Subcutaneous abdominal adipose tissue (tissue), 5 donors: ENCODE data around the gene SRBD1.

Experiments used
- H3K27ac ChIP-seq: one replicate; pipeline ENCODE4 v1.7.0; 2013; ENCODE audit warnings: low read depth, mild to moderate bottlenecking, inconsistent platforms, low read length, moderate library complexity
- H3K27me3 ChIP-seq, 5 donors: one replicate each; pipeline ENCODE4 v1.7.0; 2013; ENCODE audit warnings: low read length in 5 of 5, inconsistent platforms in 1 of 5; ENCODE audit not compliant: control insufficient read depth in 5 of 5, insufficient read depth in 4 of 5
- H3K36me3 ChIP-seq, 5 donors: one replicate each; pipeline ENCODE4 v1.7.0; 2013; ENCODE audit warnings: low read length in 5 of 5; ENCODE audit not compliant: control insufficient read depth in 5 of 5, insufficient read depth in 5 of 5
- H3K4me1 ChIP-seq, 5 donors: one replicate each; pipeline ENCODE4 v1.7.0; 2013; ENCODE audit warnings: low read length in 5 of 5, mild to moderate bottlenecking in 3 of 5, moderate library complexity in 1 of 5; ENCODE audit not compliant: control insufficient read depth in 5 of 5, insufficient read depth in 5 of 5
- H3K4me3 ChIP-seq, 5 donors: one replicate each; pipeline ENCODE4 v1.7.0; 2013; ENCODE audit warnings: low read length in 5 of 5, low read depth in 1 of 5
- H3K9ac ChIP-seq, 5 donors: one replicate each; pipeline ENCODE4 v1.7.0; 2013; ENCODE audit warnings: low read length in 5 of 5, mild to moderate bottlenecking in 4 of 5, moderate library complexity in 3 of 5
- H3K9me3 ChIP-seq, 5 donors: one replicate each; pipeline ENCODE4 v1.7.0; 2013; ENCODE audit warnings: low read length in 5 of 5; ENCODE audit not compliant: control insufficient read depth in 5 of 5
- donor health status: healthy.
- donor health status: healthy.
- donor health status: healthy.
- donor health status: healthy.
- donor health status: healthy.

SRBD1 gene

DNA sequence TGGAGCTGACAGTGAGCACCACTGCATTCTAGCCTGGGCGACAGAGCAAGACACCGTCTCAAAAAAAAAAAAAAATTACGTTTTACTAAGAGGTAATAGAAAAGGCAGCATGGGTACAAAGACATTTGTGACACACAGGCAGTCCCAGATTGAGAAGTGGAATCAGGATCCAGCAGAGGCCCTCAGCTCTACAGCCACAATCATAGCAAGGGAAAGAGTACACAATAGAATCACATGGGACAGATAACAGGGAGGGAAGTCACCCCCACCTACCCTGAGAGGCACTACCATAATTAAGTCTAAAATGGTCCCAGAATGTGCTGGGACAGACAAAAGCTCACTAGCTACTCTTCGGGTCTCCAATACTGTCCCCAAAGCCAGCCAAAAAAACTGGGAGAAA is 12.5 kb downstream of the SRBD1 start:
- Histone ChIP-seq H3K4me3 (no peak overlapping the region), H3K36me3 (peaks cover 18 to 41% (median 31%) of the 10 kb centered on the region in 5 donors), H3K27ac (no peak overlapping the region), H3K9ac (no peak overlapping the region), H3K9me3 (no peaks in the 10 kb centered on the region), H3K27me3 (no peaks in the 10 kb centered on the region), H3K4me1 (peaks cover 0 to 14% (median 12%) of the 10 kb centered on the region in 5 donors)

DNA sequence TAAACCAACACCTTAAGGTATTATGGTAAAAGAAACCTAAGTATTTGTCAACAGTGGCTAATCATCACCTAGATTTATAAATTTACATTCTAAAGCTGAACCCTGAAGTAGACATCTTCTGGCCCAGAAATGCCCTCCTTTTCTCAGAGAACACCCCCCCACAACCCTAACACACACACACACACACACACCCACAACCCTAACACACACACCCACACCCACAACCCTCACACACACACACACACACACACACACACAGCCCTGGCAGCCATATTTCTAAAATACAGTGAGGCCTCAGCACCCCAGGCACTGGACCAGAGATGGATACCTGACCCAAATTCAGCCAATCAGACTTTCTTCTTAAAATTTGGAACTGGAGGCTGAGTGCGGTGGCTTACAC is 14.3 kb downstream of the SRBD1 start:
- Histone ChIP-seq H3K27me3 (no peaks in the 10 kb centered on the region), H3K4me3 (no peak overlapping the region), H3K9me3 (no peaks in the 10 kb centered on the region), H3K27ac (no peak overlapping the region), H3K36me3 (peaks cover 20 to 39% (median 27%) of the 10 kb centered on the region in 5 donors), H3K9ac (no peak overlapping the region), H3K4me1 (peaks cover 0 to 19% (median 12%) of the 10 kb centered on the region in 5 donors)

DNA sequence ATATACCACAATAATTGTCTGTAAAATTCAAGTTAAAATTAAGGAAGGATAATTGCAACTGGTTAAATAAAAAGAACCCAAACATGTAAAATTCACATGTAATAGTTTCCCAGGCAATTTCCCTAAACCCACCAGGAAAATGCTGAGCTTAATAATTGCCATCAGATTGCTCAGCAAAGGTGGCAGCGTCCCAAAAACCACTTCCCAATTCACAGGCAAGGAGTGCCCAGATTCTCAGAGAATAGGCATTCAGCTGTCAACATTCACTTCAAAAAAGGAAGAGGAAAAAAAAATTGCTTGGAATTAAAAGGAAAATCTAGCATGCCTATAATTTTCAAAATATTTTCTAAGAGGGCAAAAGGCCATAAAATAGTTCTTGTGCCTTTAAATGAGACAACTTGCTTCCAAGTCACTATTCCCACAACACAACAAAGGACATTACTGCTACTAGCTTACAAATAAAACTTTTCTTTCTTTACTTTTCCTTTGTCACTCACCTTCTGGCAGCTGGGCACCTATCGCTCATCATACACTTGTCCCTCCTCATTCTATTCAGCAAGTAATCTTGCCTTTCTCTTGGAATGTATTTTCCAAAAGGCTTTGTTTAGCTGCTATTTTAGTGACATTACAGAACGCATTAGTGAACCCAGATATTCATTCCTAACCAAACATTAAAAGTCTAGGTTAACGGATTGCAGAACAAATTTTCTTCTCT is 15.2 kb downstream of the SRBD1 start:
- H3K27me3 ChIP-seq, result no peaks in the 10 kb centered on the region
- no peak overlapping the region for H3K27ac ChIP-seq
- no peaks in the 10 kb centered on the region for H3K9me3 ChIP-seq
- peaks cover 13 to 30% (median 18%) of the 10 kb centered on the region in 5 donors for H3K36me3 ChIP-seq
- H3K4me1 ChIP-seq, result peaks cover 0 to 19% (median 12%) of the 10 kb centered on the region in 5 donors
- H3K9ac ChIP-seq, result peak overlapping the region in 1 of 5 donors; percentile 13
- no peak overlapping the region for H3K4me3 ChIP-seq

- Histone ChIP-seq H3K4me3 (no peak overlapping the region), H3K9me3 (no peaks in the 10 kb centered on the region)
These were observed 20.0 kb downstream of the SRBD1 start for GRCh38 chr2:45591073-45591472.

DNA sequence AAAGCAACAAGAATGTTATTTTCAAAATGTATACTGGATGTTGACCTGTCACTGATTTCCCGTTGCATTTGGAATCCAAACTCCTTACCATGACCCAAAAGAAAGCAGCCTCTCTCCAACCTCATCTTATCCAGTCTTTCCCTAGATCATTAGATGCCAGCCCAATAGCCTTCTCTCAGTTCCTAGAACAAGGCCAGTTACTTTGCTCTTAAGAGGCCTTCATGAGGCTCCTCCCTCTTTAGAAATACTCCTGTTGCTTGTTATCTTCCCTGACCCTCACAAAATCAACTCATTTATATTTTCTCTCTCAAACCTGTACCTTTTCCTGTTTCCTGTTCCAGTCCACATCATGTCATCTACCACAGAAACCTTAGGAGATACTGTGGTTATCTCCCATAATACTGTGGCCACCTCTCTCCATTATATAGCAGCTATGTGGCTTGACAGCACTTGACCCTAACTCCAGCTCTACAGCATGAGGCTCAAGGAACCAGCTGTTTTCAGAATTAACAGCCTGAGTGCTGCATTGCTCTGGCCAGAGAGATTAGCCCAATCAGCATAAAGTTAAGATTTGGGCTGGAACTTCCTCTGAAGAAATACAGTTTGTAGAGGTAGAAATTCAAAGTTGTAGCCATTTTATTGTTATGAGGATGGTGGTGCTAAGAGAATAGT is 22.8 kb downstream of the SRBD1 start:
- Histone ChIP-seq H3K9ac (no peak overlapping the region), H3K4me3 (no peak overlapping the region), H3K27me3 (no peaks in the 10 kb centered on the region), H3K9me3 (no peaks in the 10 kb centered on the region), H3K36me3 (peaks cover 0 to 3% (median 0%) of the 10 kb centered on the region in 5 donors), H3K27ac (no peak overlapping the region), H3K4me1 (peaks cover 0 to 5% (median 0%) of the 10 kb centered on the region in 5 donors)

More at GRCh38 chr2:45591073-45591472, 20.0 kb downstream of the SRBD1 start:
- H3K36me3 ChIP-seq, result peaks cover 0 to 3% (median 0%) of the 10 kb centered on the region in 5 donors
- H3K27me3 ChIP-seq, result no peaks in the 10 kb centered on the region
- H3K4me1 ChIP-seq, result peaks cover 0 to 17% (median 9%) of the 10 kb centered on the region in 5 donors
- H3K9ac ChIP-seq, result no peak overlapping the region
- H3K27ac ChIP-seq, result no peak overlapping the region

DNA sequence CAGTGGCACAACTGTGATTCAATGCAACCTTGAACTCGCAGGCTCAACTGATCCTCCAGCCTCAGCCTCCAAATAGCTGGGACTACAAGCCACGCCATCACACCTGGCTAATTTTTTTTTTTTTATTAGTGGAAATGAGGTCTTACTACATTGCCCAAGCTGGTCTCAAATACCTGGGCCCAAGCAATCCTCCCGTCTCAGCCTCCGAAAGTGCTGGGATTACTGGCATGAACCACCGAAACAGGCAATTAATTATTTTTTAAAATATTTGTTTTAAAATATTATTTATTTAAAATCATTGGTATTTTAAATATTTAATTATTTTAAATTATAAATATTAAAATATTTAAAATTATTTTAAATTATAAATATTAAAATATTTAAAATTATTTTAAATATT is 24.5 kb downstream of the SRBD1 start:
- H3K4me1 ChIP-seq, result peaks cover 0 to 5% (median 0%) of the 10 kb centered on the region in 5 donors
- H3K9me3 ChIP-seq, result no peaks in the 10 kb centered on the region
- H3K36me3 ChIP-seq, result no peaks in the 10 kb centered on the region

GRCh38 chr2:45585267-45585861 is 25.7 kb downstream of the SRBD1 start:
- peak overlapping the region in 1 of 5 donors; percentile 49 for H3K4me3 ChIP-seq
- no peaks in the 10 kb centered on the region for H3K9me3 ChIP-seq
- H3K9ac ChIP-seq, result peak overlapping the region in 1 of 5 donors; percentile 25
- H3K27me3 ChIP-seq, result no peaks in the 10 kb centered on the region
- H3K4me1 ChIP-seq, result peaks cover 0 to 5% (median 0%) of the 10 kb centered on the region in 5 donors
- peaks cover 0 to 4% (median 0%) of the 10 kb centered on the region in 5 donors for H3K36me3 ChIP-seq
- no peak overlapping the region for H3K27ac ChIP-seq

More for the DNA sequence above, 24.5 kb downstream of the SRBD1 start:
- Histone ChIP-seq H3K4me3 (no peak overlapping the region), H3K27me3 (no peaks in the 10 kb centered on the region), H3K27ac (no peak overlapping the region), H3K9ac (no peak overlapping the region)

DNA sequence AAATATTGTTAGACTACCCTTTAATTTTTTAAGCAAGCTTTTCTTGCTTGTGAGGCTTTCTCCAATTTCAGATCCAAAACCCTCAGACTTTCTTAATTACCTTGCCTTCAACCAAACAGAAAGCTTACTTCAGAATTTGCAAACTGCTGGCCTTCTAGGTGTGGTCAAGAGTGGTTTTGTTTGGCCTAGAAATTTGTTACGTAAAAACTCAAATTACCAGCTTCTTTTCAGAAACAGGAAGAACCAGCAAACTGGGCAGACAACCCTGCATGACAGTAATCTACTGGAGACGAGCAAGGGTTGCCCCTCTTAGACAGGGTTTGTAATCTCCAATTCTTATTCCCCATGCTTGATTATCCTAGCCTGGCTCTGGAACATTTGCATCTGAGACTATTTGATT is 27.1 kb downstream of the SRBD1 start:
- H3K27me3 ChIP-seq, result no peaks in the 10 kb centered on the region
- H3K9me3 ChIP-seq, result no peaks in the 10 kb centered on the region
- peaks cover 0 to 4% (median 0%) of the 10 kb centered on the region in 5 donors for H3K36me3 ChIP-seq
- H3K4me3 ChIP-seq, result no peak overlapping the region
- H3K27ac ChIP-seq, result no peak overlapping the region
- H3K9ac ChIP-seq, result no peak overlapping the region
- peaks cover 0 to 5% (median 0%) of the 10 kb centered on the region in 5 donors for H3K4me1 ChIP-seq

GRCh38 chr2:45582522-45582921 is 28.5 kb downstream of the SRBD1 start:
- H3K27me3 ChIP-seq, result no peaks in the 10 kb centered on the region
- no peak overlapping the region for H3K9ac ChIP-seq
- H3K4me1 ChIP-seq, result peaks cover 0 to 5% (median 0%) of the 10 kb centered on the region in 5 donors
- H3K27ac ChIP-seq, result no peak overlapping the region
- H3K9me3 ChIP-seq, result no peaks in the 10 kb centered on the region
- H3K4me3 ChIP-seq, result no peak overlapping the region
- H3K36me3 ChIP-seq, result peaks cover 0 to 4% (median 0%) of the 10 kb centered on the region in 5 donors
